ENCODE measurements around the gene SPRING1.

The SPRING1 gene

DNA sequence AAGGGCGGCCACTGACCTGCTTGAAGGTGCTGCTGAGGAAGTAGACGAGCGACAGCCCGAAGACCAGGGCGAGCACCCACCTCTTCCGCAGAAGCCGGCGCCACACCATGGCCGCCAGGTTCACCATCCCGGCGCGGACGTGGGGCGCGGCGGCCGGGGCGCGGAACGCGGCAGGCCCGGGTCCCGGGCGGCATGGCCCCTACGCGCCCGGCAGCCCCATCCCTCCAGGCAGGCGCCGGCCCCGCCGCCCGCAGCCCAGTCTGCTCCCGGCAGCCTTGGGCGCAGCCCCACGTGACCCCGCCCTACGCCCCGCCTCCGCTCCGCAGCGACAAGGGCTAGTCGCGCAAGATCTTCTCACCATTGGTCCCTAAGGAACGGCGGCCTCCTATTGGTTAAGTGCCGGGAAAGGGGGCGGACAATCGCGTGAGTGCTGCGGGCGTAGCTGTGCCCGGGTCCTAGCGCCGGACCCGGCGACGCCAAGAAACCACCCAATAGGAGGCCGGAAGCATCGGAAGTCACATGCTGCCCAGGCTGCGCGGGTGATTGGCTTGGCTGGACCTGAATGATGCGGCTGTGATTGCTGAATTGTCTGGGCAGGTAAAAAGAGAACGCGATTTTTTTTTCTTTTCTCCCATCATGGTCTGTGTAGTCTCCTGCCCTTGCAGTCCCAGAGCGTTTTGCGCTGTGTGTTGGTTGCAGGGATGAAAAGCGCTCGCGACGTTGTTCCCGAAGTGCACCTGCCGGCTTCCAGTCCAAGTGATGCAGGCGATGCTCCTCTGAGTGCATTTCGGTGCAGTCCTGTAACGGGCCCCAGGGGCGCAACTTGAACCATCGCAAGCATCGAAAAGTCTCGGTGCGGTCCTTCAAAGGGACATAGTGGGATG, at the start of gene SPRING1, which contains the start of gene RNFT2:
SPRING1 (minus strand) TSS at position 296 of the 884 bp plus-strand sequence; CDS start at position 127, 169 bp downstream.
RNFT2 (plus strand) TSS at position 542 of the 884 bp plus-strand sequence. CDS start 2,183 bp downstream, outside the sequence.
- Mint-ChIP-seq H3K9me3 (no peaks in the 10 kb centered on the region), H3K4me1 (peaks cover 25% of the 10 kb centered on the region)

DNA sequence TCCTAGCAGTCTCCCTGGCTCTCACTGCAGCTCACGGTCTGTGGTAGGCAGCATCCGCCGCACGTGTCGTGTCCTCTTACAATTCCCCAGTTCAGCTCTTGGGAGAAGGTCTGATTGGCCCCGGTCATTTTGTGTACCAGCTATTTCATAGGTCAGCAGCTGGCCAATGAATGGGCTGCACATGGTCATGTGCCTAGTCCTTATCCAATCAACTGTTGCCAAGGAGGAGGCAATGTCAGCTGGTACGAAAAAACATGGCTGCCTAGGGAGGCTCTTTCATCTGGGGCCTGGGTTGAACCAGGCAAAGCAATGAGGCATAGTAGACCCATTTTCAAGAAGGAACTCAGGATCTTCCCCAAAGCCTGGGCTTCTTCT, 46.4 kb upstream of the SPRING1 start:
- TF ChIP-seq, protein P1, sequence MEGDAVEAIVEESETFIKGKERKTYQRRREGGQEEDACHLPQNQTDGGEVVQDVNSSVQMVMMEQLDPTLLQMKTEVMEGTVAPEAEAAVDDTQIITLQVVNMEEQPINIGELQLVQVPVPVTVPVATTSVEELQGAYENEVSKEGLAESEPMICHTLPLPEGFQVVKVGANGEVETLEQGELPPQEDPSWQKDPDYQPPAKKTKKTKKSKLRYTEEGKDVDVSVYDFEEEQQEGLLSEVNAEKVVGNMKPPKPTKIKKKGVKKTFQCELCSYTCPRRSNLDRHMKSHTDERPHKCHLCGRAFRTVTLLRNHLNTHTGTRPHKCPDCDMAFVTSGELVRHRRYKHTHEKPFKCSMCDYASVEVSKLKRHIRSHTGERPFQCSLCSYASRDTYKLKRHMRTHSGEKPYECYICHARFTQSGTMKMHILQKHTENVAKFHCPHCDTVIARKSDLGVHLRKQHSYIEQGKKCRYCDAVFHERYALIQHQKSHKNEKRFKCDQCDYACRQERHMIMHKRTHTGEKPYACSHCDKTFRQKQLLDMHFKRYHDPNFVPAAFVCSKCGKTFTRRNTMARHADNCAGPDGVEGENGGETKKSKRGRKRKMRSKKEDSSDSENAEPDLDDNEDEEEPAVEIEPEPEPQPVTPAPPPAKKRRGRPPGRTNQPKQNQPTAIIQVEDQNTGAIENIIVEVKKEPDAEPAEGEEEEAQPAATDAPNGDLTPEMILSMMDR (IDR thresholded peaks at IDR 0.05; ENCODE audit: unreplicated experiment in 3 of 3) = no peak
- Mint-ChIP-seq H3K4me1 (no peaks in the 10 kb centered on the region), H3K4me3 (no peak overlapping the region), H3K27ac (no peak overlapping the region), H3K9me3 (no peaks in the 10 kb centered on the region), H3K36me3 (ENCODE audit: low read depth) (peaks cover 54% of the 10 kb centered on the region), H3K27me3 (ENCODE audit: low read depth) (no peaks in the 10 kb centered on the region)

More for the DNA sequence above, at the start of gene SPRING1, which contains the start of gene RNFT2:
- Mint-ChIP-seq H3K27me3 (ENCODE audit: low read depth) (no peaks in the 10 kb centered on the region), H3K27ac (peak within 1 kb of the TSS; percentile 14 to 83 (median 30)), H3K4me3 (peak within 1 kb of the TSS; percentile 95 to 99 (median 96)), H3K36me3 (ENCODE audit: low read depth) (peaks cover 17% of the 10 kb centered on the region)
- TF ChIP-seq, protein P1 (IDR thresholded peaks at IDR 0.05; ENCODE audit: unreplicated experiment in 3 of 3) = peak in 2 of 3 experiments; percentile 21 to 31

GRCh38 chr12:116783525-116784237, 45.8 kb upstream of the SPRING1 start:
- Mint-ChIP-seq H3K4me3 (no peak overlapping the region), H3K27ac (no peak overlapping the region), H3K4me1 (no peaks in the 10 kb centered on the region), H3K9me3 (no peaks in the 10 kb centered on the region), H3K27me3 (ENCODE audit: low read depth) (no peaks in the 10 kb centered on the region), H3K36me3 (ENCODE audit: low read depth) (peaks cover 59% of the 10 kb centered on the region)
- TF ChIP-seq, protein P1 (IDR thresholded peaks at IDR 0.05; ENCODE audit: unreplicated experiment in 3 of 3) = no peak

- no peaks in the 10 kb centered on the region for H3K27me3 Mint-ChIP-seq (ENCODE audit: low read depth)
- H3K4me3 Mint-ChIP-seq = no peak overlapping the region
- TF ChIP-seq, protein P1 (IDR thresholded peaks at IDR 0.05; ENCODE audit: unreplicated experiment in 3 of 3) = no peak
- H3K9me3 Mint-ChIP-seq = no peaks in the 10 kb centered on the region
- no peak overlapping the region for H3K27ac Mint-ChIP-seq
- H3K4me1 Mint-ChIP-seq = peaks cover 4% of the 10 kb centered on the region
- peaks cover 49% of the 10 kb centered on the region for H3K36me3 Mint-ChIP-seq (ENCODE audit: low read depth)
Observed at GRCh38 chr12:116780942-116781341, 43.1 kb upstream of the SPRING1 start.

DNA sequence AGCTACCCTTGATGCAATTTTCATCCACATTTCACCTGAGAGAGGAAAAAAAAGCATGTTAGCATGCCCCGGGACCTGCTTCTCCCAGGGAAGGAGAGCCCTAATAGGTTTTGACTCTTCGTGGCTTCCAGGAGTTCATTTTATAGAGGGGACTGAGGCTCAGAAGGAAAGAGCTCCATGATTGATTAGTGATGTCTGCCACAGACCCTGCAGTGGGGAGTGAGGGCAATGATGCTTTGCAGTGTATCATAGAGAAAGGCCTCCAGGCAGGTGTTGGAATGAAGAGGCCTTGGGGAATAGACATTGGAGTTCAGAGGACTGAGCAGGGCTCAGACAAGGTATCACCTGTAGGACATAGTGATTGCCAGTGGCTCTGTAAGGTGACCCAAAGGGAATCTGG, 41.7 kb upstream of the SPRING1 start:
- no peak overlapping the region for H3K4me3 Mint-ChIP-seq
- peaks cover 4% of the 10 kb centered on the region for H3K4me1 Mint-ChIP-seq
- H3K9me3 Mint-ChIP-seq = no peaks in the 10 kb centered on the region
- no peaks in the 10 kb centered on the region for H3K27me3 Mint-ChIP-seq (ENCODE audit: low read depth)
- TF ChIP-seq, protein P1 (IDR thresholded peaks at IDR 0.05; ENCODE audit: unreplicated experiment in 3 of 3) = no peak
- H3K36me3 Mint-ChIP-seq (ENCODE audit: low read depth) = peaks cover 35% of the 10 kb centered on the region
- no peak overlapping the region for H3K27ac Mint-ChIP-seq
